Neutrophil (primary cell): ENCODE measurements around the gene VSX1.

Experiments used
- H3K27ac ChIP-seq: fragments of 200-600 bp; sonication (generic); 2 replicates; pipeline ENCODE4 v1.5.1; 2016; ENCODE audit warnings: mild to moderate bottlenecking, moderate library complexity
- H3K27me3 ChIP-seq: fragments of 200-600 bp; sonication (generic); 2 replicates; pipeline ENCODE4 v1.6.0; 2016; ENCODE audit warnings: mild to moderate bottlenecking
- H3K36me3 ChIP-seq: fragments of 200-600 bp; sonication (generic); 2 replicates; pipeline ENCODE4 v1.5.1; 2017
- H3K4me1 ChIP-seq, 2 experiments: fragments of 200-600 bp in 1 of 2; sonication (generic) in 1 of 2; 1 replicate in 1 of 2; 2 replicates in 1 of 2; pipeline versions ENCODE4 v1.5.1 to v1.6.1; 2013 to 2016; ENCODE audit warnings: low read depth in 1 of 2, low read length in 1 of 2, mild to moderate bottlenecking in 1 of 2, moderate library complexity in 1 of 2; ENCODE audit not compliant: control insufficient read depth in 1 of 2, insufficient read depth in 1 of 2
- H3K4me3 ChIP-seq, 2 experiments: fragments of 200-600 bp in 1 of 2; sonication (generic) in 1 of 2; 1 replicate in 1 of 2; 2 replicates in 1 of 2; pipeline ENCODE4 v1.5.1; 2013 to 2016; ENCODE audit warnings: low read depth in 1 of 2, low read length in 1 of 2, mild to moderate bottlenecking in 1 of 2, moderate library complexity in 1 of 2
- H3K9me3 ChIP-seq: fragments of 200-600 bp; sonication (generic); 2 replicates; pipeline ENCODE4 v1.5.1; 2016
- CTCF ChIP-seq: fragments of 200-600 bp; sonication (generic); IDR thresholded peaks from 2 replicates; pipeline ENCODE4 v1.5.1; 2016; ENCODE audit warnings: antibody characterized with exemption

The VSX1 gene

GRCh38 chr20:25070821-25071473 lies 11.0 kb downstream of the VSX1 start:
- Histone ChIP-seq H3K4me1 (no peaks in the 10 kb centered on the region), H3K27me3 (peaks cover 92% of the 10 kb centered on the region), H3K9me3 (no peaks in the 10 kb centered on the region), H3K36me3 (no peaks in the 10 kb centered on the region), H3K27ac (no peak overlapping the region), H3K4me3 (no peak overlapping the region)
- no peak for TF ChIP-seq CTCF

- no peak for TF ChIP-seq CTCF
- no peak overlapping the region for H3K4me3 ChIP-seq
These were observed 14.6 kb downstream of the VSX1 start for GRCh38 chr20:25067102-25067987.

GRCh38 chr20:25066386-25066785 lies 15.6 kb downstream of the VSX1 start:
- no peak for TF ChIP-seq CTCF
- H3K27me3 ChIP-seq, result peaks cover 72% of the 10 kb centered on the region

More at GRCh38 chr20:25067102-25067987, 14.6 kb downstream of the VSX1 start:
- no peaks in the 10 kb centered on the region for H3K4me1 ChIP-seq
- H3K9me3 ChIP-seq, result no peaks in the 10 kb centered on the region
- no peaks in the 10 kb centered on the region for H3K36me3 ChIP-seq
- no peak overlapping the region for H3K27ac ChIP-seq
- H3K27me3 ChIP-seq, result peaks cover 73% of the 10 kb centered on the region

GRCh38 chr20:25065625-25066338 lies 16.2 kb downstream of the VSX1 start:
- Histone ChIP-seq H3K4me1 (no peaks in the 10 kb centered on the region), H3K9me3 (no peaks in the 10 kb centered on the region), H3K27ac (no peak overlapping the region), H3K27me3 (peaks cover 70% of the 10 kb centered on the region), H3K4me3 (no peak overlapping the region), H3K36me3 (no peaks in the 10 kb centered on the region)
- peak; percentile 56 for TF ChIP-seq CTCF

More at GRCh38 chr20:25066386-25066785, 15.6 kb downstream of the VSX1 start:
- H3K9me3 ChIP-seq, result no peaks in the 10 kb centered on the region
- no peak overlapping the region for H3K4me3 ChIP-seq
- H3K27ac ChIP-seq, result no peak overlapping the region
- H3K4me1 ChIP-seq, result no peaks in the 10 kb centered on the region
- H3K36me3 ChIP-seq, result no peaks in the 10 kb centered on the region

- no peak for TF ChIP-seq CTCF
- no peak overlapping the region for H3K27ac ChIP-seq
- no peak overlapping the region for H3K4me3 ChIP-seq
- no peaks in the 10 kb centered on the region for H3K36me3 ChIP-seq
- no peaks in the 10 kb centered on the region for H3K9me3 ChIP-seq
- no peaks in the 10 kb centered on the region for H3K4me1 ChIP-seq
- peaks cover 68% of the 10 kb centered on the region for H3K27me3 ChIP-seq
These were observed 16.8 kb downstream of the VSX1 start for GRCh38 chr20:25065072-25065624.
